ENCODE measurements around the gene CLIC1. TPM values are rescaled to one million over a fixed set of nuclear protein-coding genes. Genes with fewer than 3 reads are reported as not detected.

Gene CLIC1
- polyA plus RNA-seq, 1 experiment = 466 TPM

- CTCF ChIA-PET = no interaction called here
- POLR2A ChIA-PET = no interaction called here
- DNase-seq (ENCODE audit: low read depth, low spot score) = no peak
Measured at GRCh38 chr6:31707701-31708100, 28.6 kb downstream of the CLIC1 start.

GRCh38 chr6:31706599-31706998 is 29.7 kb downstream of the CLIC1 start, which contains the start of gene LY6G6F:
TSS of gene LY6G6F (plus strand) at chr6:31706866. CDS start at chr6:31706907, 41 bp downstream.
- ChIA-PET CTCF (no interaction called here), POLR2A (no interaction called here)
- no peak within 1 kb of the TSS for H3K4me3 ChIP-seq (ENCODE audit: low read depth, low read length)
- no peak for DNase-seq (ENCODE audit: low read depth, low spot score)
- H3K9me3 ChIP-seq (ENCODE audit: control insufficient read depth, insufficient read depth, low read length) = no peaks in the 10 kb centered on the region
- no peak within 1 kb of the TSS for H3K27ac ChIP-seq (ENCODE audit: low read depth, low read length)
- peaks cover 11% of the 10 kb centered on the region for H3K27me3 ChIP-seq (ENCODE audit: control insufficient read depth, insufficient read depth, low read length)
- no peak for TF ChIP-seq CTCF (IDR thresholded peaks at IDR 0.05; ENCODE audit: low read depth, low read length)

More at GRCh38 chr6:31707701-31708100, 28.6 kb downstream of the CLIC1 start:
- Histone ChIP-seq H3K27me3 (ENCODE audit: control insufficient read depth, insufficient read depth, low read length) (peaks cover 19% of the 10 kb centered on the region), H3K4me3 (ENCODE audit: low read depth, low read length) (no peak overlapping the region), H3K9me3 (ENCODE audit: control insufficient read depth, insufficient read depth, low read length) (no peaks in the 10 kb centered on the region), H3K27ac (ENCODE audit: low read depth, low read length) (no peak overlapping the region)
- TF ChIP-seq CTCF (IDR thresholded peaks at IDR 0.05; ENCODE audit: low read depth, low read length) = no peak

GRCh38 chr6:31705931-31706330 is 30.4 kb downstream of the CLIC1 start:
- DNase-seq (ENCODE audit: low read depth, low spot score) = no peak
- no peak overlapping the region for H3K4me3 ChIP-seq (ENCODE audit: low read depth, low read length)
- CTCF ChIA-PET = no interaction called here
- POLR2A ChIA-PET = no interaction called here
- H3K27ac ChIP-seq (ENCODE audit: low read depth, low read length) = no peak overlapping the region
- peaks cover 6% of the 10 kb centered on the region for H3K27me3 ChIP-seq (ENCODE audit: control insufficient read depth, insufficient read depth, low read length)
- H3K9me3 ChIP-seq (ENCODE audit: control insufficient read depth, insufficient read depth, low read length) = no peaks in the 10 kb centered on the region
- TF ChIP-seq CTCF (IDR thresholded peaks at IDR 0.05; ENCODE audit: low read depth, low read length) = no peak

- peak; percentile 95 for DNase-seq (ENCODE audit: low read depth, low spot score)
- H3K9me3 ChIP-seq (ENCODE audit: control insufficient read depth, insufficient read depth, low read length) = no peaks in the 10 kb centered on the region
- H3K4me3 ChIP-seq (ENCODE audit: low read depth, low read length) = peak within 1 kb of the TSS; percentile 98
- H3K27ac ChIP-seq (ENCODE audit: low read depth, low read length) = peak within 1 kb of the TSS; percentile 94
- TF ChIP-seq CTCF (IDR thresholded peaks at IDR 0.05; ENCODE audit: low read depth, low read length) = no peak
- ChIA-PET CTCF (interaction anchor here (1.0 to 2.5 kb wide), 6 partner anchors 10 to 127 kb away, joined by 3 to 12 read pairs (median 6); partner anchors contain the start of gene LSM2), POLR2A (interaction anchor here (0.7 to 2.7 kb wide), 11 partner anchors 8 to 161 kb away, joined by 3 to 9 read pairs (median 5); partner anchors contain the start of genes C6orf47, GPANK1, HSPA1B and LSM2)
- H3K27me3 ChIP-seq (ENCODE audit: control insufficient read depth, insufficient read depth, low read length) = no peaks in the 10 kb centered on the region
Measured at GRCh38 chr6:31702819-31703716, 33.3 kb downstream of the CLIC1 start, which contains the start of gene ABHD16A. TSS of gene ABHD16A (minus strand) at chr6:31703324. CDS start at chr6:31703281, 43 bp downstream.

GRCh38 chr6:31702405-31702818 is 33.9 kb downstream of the CLIC1 start:
- POLR2A ChIA-PET = interaction anchor here (0.7 to 2.7 kb wide), 7 partner anchors 7 to 132 kb away, joined by 3 to 9 read pairs (median 5); partner anchors contain the start of genes C6orf47, GPANK1, HSPA1B and LSM2
- H3K27me3 ChIP-seq (ENCODE audit: control insufficient read depth, insufficient read depth, low read length) = no peaks in the 10 kb centered on the region
- H3K4me3 ChIP-seq (ENCODE audit: low read depth, low read length) = peak overlapping the region; percentile 98
- DNase-seq (ENCODE audit: low read depth, low spot score) = no peak
- CTCF ChIA-PET = interaction anchor here (1.2 to 2.5 kb wide), 2 partner anchors 10 to 67 kb away, joined by 3 to 11 read pairs; no protein-coding TSS in a partner anchor
- peak overlapping the region; percentile 94 for H3K27ac ChIP-seq (ENCODE audit: low read depth, low read length)
- H3K9me3 ChIP-seq (ENCODE audit: control insufficient read depth, insufficient read depth, low read length) = no peaks in the 10 kb centered on the region
- TF ChIP-seq CTCF (IDR thresholded peaks at IDR 0.05; ENCODE audit: low read depth, low read length) = no peak
